HEK293 (cell line): Measurements from ENCODE around the gene SMAD1.

Source experiments
- CTCF ChIA-PET: fragments of 350-600 bp; formaldehyde crosslinking; extraction: SDS; loops from one replicate; lab custom pipeline; 2021; ENCODE audit warnings: antibody characterized with exemption; lab: Yijun Ruan, JAX
- POLR2A ChIA-PET: fragments of 300-600 bp; formaldehyde crosslinking; extraction: SDS; loops from one replicate; lab custom pipeline; 2020; ENCODE audit warnings: antibody characterized with exemption, inconsistent platforms; lab: Yijun Ruan, JAX
- H3K27ac ChIP-seq: fragments of 200-500 bp; sonication (Bioruptor generic); 2 replicates; pipeline ENCODE4 v1.5.1; 2014; ENCODE audit warnings: low read depth, low read length, control low read depth, inconsistent platforms; ENCODE audit errors: extremely low read depth
- H3K36me3 ChIP-seq, 2 experiments: fragments of 200-500 bp in 1 of 2; sonication (Bioruptor generic) in 1 of 2; 1 replicate in 1 of 2; 2 replicates in 1 of 2; pipeline ENCODE4 v1.5.1; 2014 to 2017; ENCODE audit warnings: inconsistent platforms in 2 of 2, low read length in 2 of 2; ENCODE audit not compliant: control insufficient read depth in 2 of 2, insufficient read depth in 1 of 2
- H3K4me1 ChIP-seq: fragments of 200-500 bp; sonication (Bioruptor generic); 2 replicates; pipeline ENCODE4 v1.5.1; 2014; ENCODE audit warnings: mild to moderate bottlenecking, low read length, inconsistent platforms; ENCODE audit not compliant: control insufficient read depth, insufficient read depth
- H3K4me3 ChIP-seq: 2 replicates; pipeline ENCODE4 v1.5.1; 2011; ENCODE audit warnings: low read depth, mild to moderate bottlenecking, control low read depth, low read length, moderate library complexity
- H3K9me3 ChIP-seq: fragments of 200-500 bp; sonication (Bioruptor generic); 2 replicates; pipeline ENCODE4 v1.5.1; 2014; ENCODE audit warnings: low read depth, low read length, inconsistent platforms; ENCODE audit not compliant: control insufficient read depth, insufficient read depth
- FEZF1 ChIP-seq: fragments of 450-650 bp; formaldehyde crosslinking; IDR thresholded peaks from 2 replicates; pipeline ENCODE4 v1.5.1; 2016; ENCODE audit warnings: missing biosample characterization, missing genetic modification characterization
- HOXA7 ChIP-seq: sonication (generic); formaldehyde crosslinking; IDR thresholded peaks from 2 replicates; pipeline ENCODE4 v1.8.1; 2022; ENCODE audit warnings: missing genetic modification reagents, borderline replicate concordance
- KLF9 ChIP-seq: fragments of 450-650 bp; formaldehyde crosslinking; IDR thresholded peaks from 2 replicates; pipeline ENCODE4 v1.5.1; 2016; ENCODE audit warnings: missing biosample characterization, missing genetic modification characterization, low read depth
- PRDM1 ChIP-seq: fragments of 450-650 bp; formaldehyde crosslinking; IDR thresholded peaks from 2 replicates; pipeline ENCODE4; 2016; ENCODE audit warnings: missing biosample characterization, missing genetic modification characterization
- SCRT1 ChIP-seq: fragments of 450-650 bp; formaldehyde crosslinking; IDR thresholded peaks from 2 replicates; pipeline ENCODE4 v1.5.1; 2016; ENCODE audit warnings: missing biosample characterization, missing genetic modification characterization, borderline replicate concordance
- SCRT2 ChIP-seq: fragments of 450-650 bp; formaldehyde crosslinking; IDR thresholded peaks from 2 replicates; pipeline ENCODE4 v1.5.1; 2016; ENCODE audit warnings: missing biosample characterization, missing genetic modification characterization
- SP2 ChIP-seq: fragments of 450-650 bp; formaldehyde crosslinking; IDR thresholded peaks from 2 replicates; pipeline ENCODE4 v1.5.1; 2016; ENCODE audit warnings: missing biosample characterization, missing genetic modification characterization
- SP7 ChIP-seq: fragments of 450-650 bp; formaldehyde crosslinking; IDR thresholded peaks from 2 replicates; pipeline ENCODE4 v1.5.1; 2016; ENCODE audit warnings: missing biosample characterization, missing genetic modification characterization
- ZBTB17 ChIP-seq: fragments of 450-650 bp; formaldehyde crosslinking; IDR thresholded peaks from 2 replicates; pipeline ENCODE4 v1.5.1; 2016; ENCODE audit warnings: missing biosample characterization, missing genetic modification characterization
- ZBTB20 ChIP-seq: fragments of 450-650 bp; formaldehyde crosslinking; IDR thresholded peaks from 2 replicates; pipeline ENCODE4 v1.5.1; 2016; ENCODE audit warnings: missing biosample characterization, missing genetic modification characterization
- ZBTB48 ChIP-seq: fragments of 450-650 bp; formaldehyde crosslinking; IDR thresholded peaks from 2 replicates; pipeline ENCODE4 v1.5.1; 2016; ENCODE audit warnings: missing biosample characterization, missing genetic modification characterization
- ZBTB8A ChIP-seq: fragments of 450-650 bp; formaldehyde crosslinking; IDR thresholded peaks from 2 replicates; pipeline ENCODE4 v1.5.1; 2016; ENCODE audit warnings: missing biosample characterization, missing genetic modification characterization
- ZNF112 ChIP-seq: fragments of 450-650 bp; formaldehyde crosslinking; IDR thresholded peaks from 2 replicates; pipeline ENCODE4 v1.5.0; 2017; ENCODE audit warnings: missing biosample characterization, missing genetic modification characterization
- ZNF138 ChIP-seq: fragments of 450-650 bp; formaldehyde crosslinking; IDR thresholded peaks from 2 replicates; pipeline ENCODE4 v1.5.1; 2016; ENCODE audit warnings: missing biosample characterization, missing genetic modification characterization, borderline replicate concordance
- ZNF169 ChIP-seq: fragments of 450-650 bp; formaldehyde crosslinking; IDR thresholded peaks from 2 replicates; pipeline ENCODE4 v1.5.1; 2016; ENCODE audit warnings: missing biosample characterization, missing genetic modification characterization
- ZNF19 ChIP-seq: fragments of 450-650 bp; formaldehyde crosslinking; IDR thresholded peaks from 2 replicates; pipeline ENCODE4; 2016; ENCODE audit warnings: missing biosample characterization, missing genetic modification characterization, low read depth
- ZNF223 ChIP-seq: fragments of 450-650 bp; formaldehyde crosslinking; IDR thresholded peaks from 2 replicates; pipeline ENCODE4 v1.5.1; 2016; ENCODE audit warnings: missing biosample characterization, missing genetic modification characterization
- ZNF24 ChIP-seq: fragments of 450-650 bp; formaldehyde crosslinking; IDR thresholded peaks from 2 replicates; pipeline ENCODE4 v1.5.1; 2016; ENCODE audit warnings: missing biosample characterization, missing genetic modification characterization
- ZNF266 ChIP-seq: fragments of 450-650 bp; formaldehyde crosslinking; IDR thresholded peaks from 2 replicates; pipeline ENCODE4 v1.5.1; 2016; ENCODE audit warnings: missing biosample characterization, missing genetic modification characterization, low read depth
- ZNF335 ChIP-seq: fragments of 450-650 bp; formaldehyde crosslinking; conservative IDR thresholded peaks from 2 replicates; pipeline ENCODE4 v1.5.1; 2016; ENCODE audit warnings: missing biosample characterization, missing genetic modification characterization
- ZNF548 ChIP-seq: fragments of 450-650 bp; formaldehyde crosslinking; IDR thresholded peaks from 2 replicates; pipeline ENCODE4 v1.5.1; 2016; ENCODE audit warnings: missing biosample characterization, missing genetic modification characterization
- ZNF560 ChIP-seq: fragments of 450-650 bp; formaldehyde crosslinking; IDR thresholded peaks from 2 replicates; pipeline ENCODE4 v1.5.1; 2017; ENCODE audit warnings: missing biosample characterization, missing genetic modification characterization, borderline replicate concordance
- ZNF561 ChIP-seq: fragments of 450-650 bp; IDR thresholded peaks from 2 replicates; pipeline ENCODE4 v1.5.1; 2018; ENCODE audit warnings: missing biosample characterization, missing genetic modification characterization, borderline replicate concordance
- ZNF623 ChIP-seq: fragments of 450-650 bp; formaldehyde crosslinking; IDR thresholded peaks from 2 replicates; pipeline ENCODE4 v1.5.1; 2016; ENCODE audit warnings: missing biosample characterization, missing genetic modification characterization
- ZNF629 ChIP-seq: fragments of 450-650 bp; formaldehyde crosslinking; IDR thresholded peaks from 2 replicates; pipeline ENCODE4 v1.5.1; 2017; ENCODE audit warnings: missing biosample characterization, missing genetic modification characterization
- ZNF830 ChIP-seq: fragments of 450-650 bp; IDR thresholded peaks from 2 replicates; pipeline ENCODE4 v1.5.0; 2018; ENCODE audit warnings: missing biosample characterization, missing genetic modification characterization, low read depth, mild to moderate bottlenecking, moderate library complexity
- ZSCAN16 ChIP-seq: fragments of 450-650 bp; formaldehyde crosslinking; IDR thresholded peaks from 2 replicates; pipeline ENCODE4 v1.5.1; 2016; ENCODE audit warnings: missing biosample characterization, missing genetic modification characterization
- ZSCAN30 ChIP-seq: fragments of 450-650 bp; IDR thresholded peaks from 2 replicates; pipeline ENCODE4 v1.5.1; 2018; ENCODE audit warnings: missing biosample characterization, mild to moderate bottlenecking, missing genetic modification characterization, moderate library complexity
- TF ChIP-seq, protein P1 (sequence below): fragments of 450-650 bp; formaldehyde crosslinking; IDR thresholded peaks from 2 replicates; pipeline ENCODE4 v1.5.1; 2016; ENCODE audit warnings: missing biosample characterization, missing genetic modification characterization
- TF ChIP-seq, protein P2 (sequence below): fragments of 450-650 bp; formaldehyde crosslinking; IDR thresholded peaks from 2 replicates; pipeline ENCODE4 v1.5.1; 2017; ENCODE audit warnings: missing biosample characterization, missing genetic modification characterization
- TF ChIP-seq, protein P3 (sequence below): fragments of 450-650 bp; formaldehyde crosslinking; optimal IDR thresholded peaks from 2 replicates; pipeline ENCODE3; 2016; ENCODE audit warnings: missing biosample characterization, mild to moderate bottlenecking, missing genetic modification characterization

The SMAD1 gene

DNA sequence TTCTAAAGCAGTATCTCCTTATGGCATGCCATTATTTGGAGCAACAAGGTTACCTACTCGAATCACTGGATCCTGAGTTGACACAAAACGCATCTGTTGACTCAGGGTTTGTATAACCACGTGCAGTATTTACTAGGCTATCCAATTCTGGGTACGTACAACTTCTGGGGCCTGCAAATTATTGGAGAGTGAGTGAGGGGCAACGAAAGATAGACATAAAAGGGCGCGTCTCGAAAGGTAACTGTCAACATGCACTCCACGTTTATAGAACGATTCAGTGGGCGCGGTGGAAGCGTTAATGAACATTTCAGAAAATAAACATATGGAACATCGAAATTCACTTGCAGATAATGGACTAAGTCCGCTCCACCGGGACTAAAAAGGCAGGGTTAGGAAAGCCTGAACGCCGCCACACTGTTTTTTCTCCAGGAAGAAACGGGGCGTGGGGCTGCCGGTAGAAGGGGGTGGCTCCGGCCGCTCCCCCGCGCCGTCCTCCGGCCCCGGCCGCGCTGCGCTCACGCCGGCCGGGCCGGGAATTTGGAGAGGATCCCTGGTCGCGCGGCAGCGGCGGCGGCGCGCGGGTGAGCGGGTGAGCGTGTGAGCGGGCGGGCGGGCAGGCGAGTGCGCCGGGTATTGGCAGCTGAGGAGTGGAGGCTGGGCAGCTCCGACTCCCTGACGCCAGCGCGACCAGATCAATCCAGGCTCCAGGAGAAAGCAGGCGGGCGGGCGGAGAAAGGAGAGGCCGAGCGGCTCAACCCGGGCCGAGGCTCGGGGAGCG lies at the start of gene SMAD1:
Gene SMAD1, plus strand, starts transcription at position 690 of the 778 bp plus-strand sequence. CDS start 32,761 bp downstream, outside the sequence.
- peak within 1 kb of the TSS; percentile 93 for H3K27ac ChIP-seq
- ChIA-PET CTCF (no interaction called here), POLR2A (interaction anchor here (0.6 kb wide), 1 partner anchor 1588 kb away, joined by 3 read pairs; no protein-coding TSS in a partner anchor)

DNA sequence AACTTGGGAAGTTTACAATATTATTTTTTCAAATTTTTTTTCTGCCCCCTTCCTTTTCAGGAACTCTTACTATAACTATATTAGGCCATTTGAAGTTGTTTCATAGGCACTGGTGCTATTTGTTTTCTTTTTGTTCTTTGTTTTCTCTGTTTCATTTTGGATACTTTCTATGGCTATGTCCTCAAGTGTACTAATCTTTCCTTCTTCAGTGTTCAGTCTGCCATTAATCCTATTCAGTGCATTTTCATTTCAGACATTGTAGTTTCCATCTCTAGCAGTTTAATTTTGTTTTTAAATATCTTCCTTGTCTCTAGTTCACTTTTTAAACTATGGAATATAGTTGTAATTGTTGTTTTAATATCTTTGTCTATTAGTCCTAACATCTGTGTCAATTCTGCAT lies 48.0 kb upstream of the SMAD1 start:
- POLR2A ChIA-PET: no interaction called here
- H3K9me3 ChIP-seq: no peaks in the 10 kb centered on the region
- CTCF ChIA-PET: no interaction called here
- no peaks in the 10 kb centered on the region for H3K4me1 ChIP-seq
- H3K36me3 ChIP-seq: no peaks in the 10 kb centered on the region
- H3K27ac ChIP-seq: no peak overlapping the region
- H3K4me3 ChIP-seq: no peak overlapping the region
- TF ChIP-seq ZNF138 (tag by site-specific recombination) (no peak), ZNF548 (tag by site-specific recombination) (no peak), ZNF112 (tag by site-specific recombination) (no peak), ZNF623 (no peak), ZNF24 (tag by site-specific recombination) (no peak), ZBTB17 (no peak), FEZF1 (tag by site-specific recombination) (no peak), ZNF169 (tag by site-specific recombination) (no peak), ZNF19 (tag by site-specific recombination) (no peak), ZNF629 (tag by site-specific recombination) (no peak), ZNF561 (no peak), HOXA7 (CRISPR knock-in tag) (no peak)
- TF ChIP-seq, protein P1, sequence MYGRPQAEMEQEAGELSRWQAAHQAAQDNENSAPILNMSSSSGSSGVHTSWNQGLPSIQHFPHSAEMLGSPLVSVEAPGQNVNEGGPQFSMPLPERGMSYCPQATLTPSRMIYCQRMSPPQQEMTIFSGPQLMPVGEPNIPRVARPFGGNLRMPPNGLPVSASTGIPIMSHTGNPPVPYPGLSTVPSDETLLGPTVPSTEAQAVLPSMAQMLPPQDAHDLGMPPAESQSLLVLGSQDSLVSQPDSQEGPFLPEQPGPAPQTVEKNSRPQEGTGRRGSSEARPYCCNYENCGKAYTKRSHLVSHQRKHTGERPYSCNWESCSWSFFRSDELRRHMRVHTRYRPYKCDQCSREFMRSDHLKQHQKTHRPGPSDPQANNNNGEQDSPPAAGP: no peak
- TF ChIP-seq, protein P2, sequence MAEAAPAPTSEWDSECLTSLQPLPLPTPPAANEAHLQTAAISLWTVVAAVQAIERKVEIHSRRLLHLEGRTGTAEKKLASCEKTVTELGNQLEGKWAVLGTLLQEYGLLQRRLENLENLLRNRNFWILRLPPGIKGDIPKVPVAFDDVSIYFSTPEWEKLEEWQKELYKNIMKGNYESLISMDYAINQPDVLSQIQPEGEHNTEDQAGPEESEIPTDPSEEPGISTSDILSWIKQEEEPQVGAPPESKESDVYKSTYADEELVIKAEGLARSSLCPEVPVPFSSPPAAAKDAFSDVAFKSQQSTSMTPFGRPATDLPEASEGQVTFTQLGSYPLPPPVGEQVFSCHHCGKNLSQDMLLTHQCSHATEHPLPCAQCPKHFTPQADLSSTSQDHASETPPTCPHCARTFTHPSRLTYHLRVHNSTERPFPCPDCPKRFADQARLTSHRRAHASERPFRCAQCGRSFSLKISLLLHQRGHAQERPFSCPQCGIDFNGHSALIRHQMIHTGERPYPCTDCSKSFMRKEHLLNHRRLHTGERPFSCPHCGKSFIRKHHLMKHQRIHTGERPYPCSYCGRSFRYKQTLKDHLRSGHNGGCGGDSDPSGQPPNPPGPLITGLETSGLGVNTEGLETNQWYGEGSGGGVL (tag by site-specific recombination): no peak

More for the DNA sequence above, at the start of gene SMAD1:
- Histone ChIP-seq H3K36me3 (no peaks in the 10 kb centered on the region), H3K9me3 (no peaks in the 10 kb centered on the region)
- TF ChIP-seq, protein P1: no peak
- TF ChIP-seq ZNF266 (tag by site-specific recombination): no peak
- TF ChIP-seq ZBTB20 (tag by site-specific recombination): peak; percentile 60; the same call in 1 of the 2 replicates
- peak; percentile 48 for TF ChIP-seq ZNF335 (tag by site-specific recombination)
- TF ChIP-seq SP2 (tag by site-specific recombination): peak; percentile 8; the same call in 1 of the 2 replicates
- TF ChIP-seq, protein P3, sequence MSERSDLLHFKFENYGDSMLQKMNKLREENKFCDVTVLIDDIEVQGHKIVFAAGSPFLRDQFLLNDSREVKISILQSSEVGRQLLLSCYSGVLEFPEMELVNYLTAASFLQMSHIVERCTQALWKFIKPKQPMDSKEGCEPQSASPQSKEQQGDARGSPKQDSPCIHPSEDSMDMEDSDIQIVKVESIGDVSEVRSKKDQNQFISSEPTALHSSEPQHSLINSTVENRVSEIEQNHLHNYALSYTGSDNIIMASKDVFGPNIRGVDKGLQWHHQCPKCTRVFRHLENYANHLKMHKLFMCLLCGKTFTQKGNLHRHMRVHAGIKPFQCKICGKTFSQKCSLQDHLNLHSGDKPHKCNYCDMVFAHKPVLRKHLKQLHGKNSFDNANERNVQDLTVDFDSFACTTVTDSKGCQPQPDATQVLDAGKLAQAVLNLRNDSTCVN (tag by site-specific recombination): peak; percentile 72
- TF ChIP-seq PRDM1: peak; percentile 11; the same call in 1 of the 2 replicates
- TF ChIP-seq SCRT1: peak; percentile 73; the same call in 1 of the 2 replicates
- no peak for TF ChIP-seq ZNF830 (tag by site-specific recombination)
- TF ChIP-seq ZBTB48 (tag by site-specific recombination): peak; percentile 83
- peak; percentile 64 for TF ChIP-seq ZSCAN30
- TF ChIP-seq ZSCAN16: no peak
- peak; percentile 55; the same call in 1 of the 2 replicates for TF ChIP-seq KLF9 (tag by site-specific recombination)
- no peak for TF ChIP-seq ZNF560
- TF ChIP-seq ZNF223 (tag by site-specific recombination): 0 out of 2 replicates have a peak, but pooled peaks have one; percentile 57
- peak; percentile 17; the same call in 1 of the 2 replicates for TF ChIP-seq SP7 (tag by site-specific recombination)
- TF ChIP-seq SCRT2: peak; percentile 59
- TF ChIP-seq ZBTB8A (tag by site-specific recombination): 0 out of 2 replicates have a peak, but pooled peaks have one; percentile 25
- TF ChIP-seq, all 188 proteins: peak for 13
- H3K4me3 ChIP-seq: peak within 1 kb of the TSS; percentile 72
- H3K4me1 ChIP-seq: no peaks in the 10 kb centered on the region
